PC-9 (cell line): ENCODE results near the gene GRAP2.

Experiments
- EZH2 ChIP-seq: fragments of 200-600 bp; sonication (generic); IDR thresholded peaks from 2 replicates; pipeline ENCODE4 v1.8.0; 2017; ENCODE audit warnings: antibody characterized with exemption, low read depth
- TF ChIP-seq, protein P1 (sequence below): fragments of 200-600 bp; sonication (generic); conservative IDR thresholded peaks from 2 replicates; pipeline ENCODE4 v1.6.1; 2017; ENCODE audit warnings: mixed run types, antibody characterized with exemption, mild to moderate bottlenecking, moderate library complexity

DNA sequence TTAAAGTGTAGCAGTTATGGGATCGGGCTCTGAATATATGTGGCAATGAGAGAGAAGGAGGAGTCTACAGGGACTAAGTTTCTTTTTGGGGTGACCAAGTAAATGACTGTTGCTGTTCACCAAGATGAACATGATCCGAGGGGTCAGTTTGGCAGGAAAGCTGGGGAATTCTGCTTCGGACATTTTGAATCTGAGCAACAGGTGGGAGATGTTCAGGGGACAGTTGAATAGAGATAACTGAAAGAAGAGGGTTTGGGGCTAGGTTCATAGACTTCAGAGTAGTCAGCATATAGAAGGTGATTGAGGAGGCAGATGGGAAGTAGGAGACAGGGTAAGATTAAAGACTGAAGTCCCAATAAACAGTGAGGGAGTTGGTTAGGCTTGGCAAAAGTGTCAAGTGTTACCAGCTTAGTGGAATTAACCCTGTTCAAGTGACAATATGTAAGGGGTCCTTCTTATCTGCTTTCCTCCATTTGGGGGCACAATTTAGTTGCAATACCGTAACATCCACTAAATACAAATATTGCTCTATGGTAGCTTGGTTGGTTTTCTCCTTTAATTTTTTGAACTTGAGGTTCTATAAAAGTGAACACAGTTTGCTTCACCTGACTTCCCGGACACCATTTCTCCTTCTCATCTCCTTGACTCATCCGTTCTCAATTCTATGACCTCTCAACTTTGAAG, 4.4 kb upstream of the GRAP2 start:
- TF ChIP-seq, protein P1, sequence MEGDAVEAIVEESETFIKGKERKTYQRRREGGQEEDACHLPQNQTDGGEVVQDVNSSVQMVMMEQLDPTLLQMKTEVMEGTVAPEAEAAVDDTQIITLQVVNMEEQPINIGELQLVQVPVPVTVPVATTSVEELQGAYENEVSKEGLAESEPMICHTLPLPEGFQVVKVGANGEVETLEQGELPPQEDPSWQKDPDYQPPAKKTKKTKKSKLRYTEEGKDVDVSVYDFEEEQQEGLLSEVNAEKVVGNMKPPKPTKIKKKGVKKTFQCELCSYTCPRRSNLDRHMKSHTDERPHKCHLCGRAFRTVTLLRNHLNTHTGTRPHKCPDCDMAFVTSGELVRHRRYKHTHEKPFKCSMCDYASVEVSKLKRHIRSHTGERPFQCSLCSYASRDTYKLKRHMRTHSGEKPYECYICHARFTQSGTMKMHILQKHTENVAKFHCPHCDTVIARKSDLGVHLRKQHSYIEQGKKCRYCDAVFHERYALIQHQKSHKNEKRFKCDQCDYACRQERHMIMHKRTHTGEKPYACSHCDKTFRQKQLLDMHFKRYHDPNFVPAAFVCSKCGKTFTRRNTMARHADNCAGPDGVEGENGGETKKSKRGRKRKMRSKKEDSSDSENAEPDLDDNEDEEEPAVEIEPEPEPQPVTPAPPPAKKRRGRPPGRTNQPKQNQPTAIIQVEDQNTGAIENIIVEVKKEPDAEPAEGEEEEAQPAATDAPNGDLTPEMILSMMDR, result no peak
- no peak for TF ChIP-seq EZH2
